ENCODE data around the gene NKX6-2.
"Not testable (repeated sequence)": the region's sequence is repeated elsewhere in the genome, so short reads cannot be mapped to it uniquely, and the experiment has no call there.

Gene NKX6-2

DNA sequence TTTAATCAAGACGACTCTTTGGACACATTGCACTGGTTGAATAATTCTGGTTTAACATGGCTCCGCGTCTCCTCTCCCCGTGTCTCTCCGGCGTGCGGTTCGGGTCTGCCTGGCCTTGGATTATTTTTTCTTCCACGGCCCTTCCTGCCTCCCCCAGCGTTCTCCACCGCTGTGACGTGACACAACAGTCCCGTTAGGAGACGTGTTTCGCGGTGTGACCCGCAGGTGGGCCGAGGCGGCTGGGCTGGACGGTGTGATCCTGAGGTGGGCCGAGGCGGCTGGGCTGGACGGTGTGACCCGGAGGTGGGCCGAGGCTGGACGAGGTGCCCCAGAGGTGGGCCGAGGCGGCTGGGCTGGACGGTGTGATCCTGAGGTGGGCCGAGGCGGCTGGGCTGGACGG is 12.0 kb upstream of the NKX6-2 start:
- not testable (repeated sequence) for DNase-seq (ENCODE audit: low spot score)

DNA sequence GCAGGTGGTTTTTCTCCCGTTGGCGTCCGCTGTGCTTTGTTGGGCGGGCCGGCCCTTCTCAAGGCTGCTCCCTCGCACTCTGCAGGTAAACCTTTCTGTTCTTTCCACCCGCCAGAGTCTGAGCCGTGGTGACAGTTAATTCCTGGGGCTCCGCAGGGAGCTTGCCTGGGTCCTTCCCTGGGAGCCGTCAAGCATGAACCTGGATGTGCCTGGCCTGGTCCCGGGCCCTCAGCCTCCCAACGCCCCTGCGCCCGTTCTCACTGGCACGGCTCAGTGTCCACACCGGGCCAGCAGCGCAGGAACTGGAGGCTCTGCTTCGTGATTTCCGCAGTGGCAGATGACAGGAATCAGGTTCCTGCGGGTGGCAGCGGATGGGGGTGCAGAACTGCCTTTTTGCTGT is 10.9 kb upstream of the NKX6-2 start:
- DNase-seq (ENCODE audit: low spot score) = no peak

DNA sequence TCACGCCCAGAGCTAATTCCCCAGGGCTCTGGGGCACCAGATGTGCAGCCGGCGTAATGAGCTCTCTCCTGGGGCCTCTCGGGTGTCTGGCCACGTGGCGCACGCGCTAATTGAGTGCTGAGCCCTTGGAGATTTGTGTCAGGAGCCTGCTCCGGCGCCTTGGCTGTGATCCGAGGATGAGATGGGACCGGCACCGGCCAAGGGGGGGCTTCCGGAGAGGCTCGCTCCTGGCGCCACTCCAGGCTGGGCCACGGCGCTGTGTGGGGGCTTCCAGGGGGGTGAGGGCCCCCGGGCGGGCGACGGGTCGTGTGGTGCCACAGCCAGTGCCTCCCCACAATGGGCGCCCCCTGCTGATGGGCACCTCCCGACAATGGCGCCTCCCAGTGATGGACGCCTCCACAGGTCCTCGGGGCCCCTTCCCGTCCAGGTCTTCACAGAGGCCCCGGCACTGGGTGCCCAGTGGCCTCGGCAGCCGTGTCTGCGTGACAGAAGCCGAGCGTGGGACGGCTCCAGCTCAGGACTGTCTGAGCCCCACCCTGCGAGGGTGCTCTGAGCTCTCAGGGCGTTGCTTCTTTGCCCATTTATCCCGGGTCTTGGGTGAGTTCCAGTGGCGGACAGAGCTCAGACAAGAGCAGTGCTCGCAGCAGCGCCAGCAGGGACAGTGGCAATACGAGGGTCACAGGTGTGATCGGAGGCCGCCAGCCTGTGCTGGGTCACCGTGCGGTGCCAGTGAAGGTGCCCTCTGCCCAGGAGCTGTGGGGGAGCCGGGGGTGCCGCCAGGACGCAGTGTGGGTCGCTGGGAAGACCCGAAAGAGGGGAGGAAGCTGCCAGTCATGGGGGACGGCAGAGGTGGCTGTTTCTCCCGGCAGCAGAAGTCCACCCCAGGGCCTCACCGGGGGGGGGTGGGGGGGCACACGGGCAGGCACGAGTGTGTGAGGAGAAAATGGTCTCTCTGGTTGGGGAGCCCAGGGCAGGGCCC is 8.2 kb upstream of the NKX6-2 start:
- DNase-seq (ENCODE audit: low spot score) = no peak

DNA sequence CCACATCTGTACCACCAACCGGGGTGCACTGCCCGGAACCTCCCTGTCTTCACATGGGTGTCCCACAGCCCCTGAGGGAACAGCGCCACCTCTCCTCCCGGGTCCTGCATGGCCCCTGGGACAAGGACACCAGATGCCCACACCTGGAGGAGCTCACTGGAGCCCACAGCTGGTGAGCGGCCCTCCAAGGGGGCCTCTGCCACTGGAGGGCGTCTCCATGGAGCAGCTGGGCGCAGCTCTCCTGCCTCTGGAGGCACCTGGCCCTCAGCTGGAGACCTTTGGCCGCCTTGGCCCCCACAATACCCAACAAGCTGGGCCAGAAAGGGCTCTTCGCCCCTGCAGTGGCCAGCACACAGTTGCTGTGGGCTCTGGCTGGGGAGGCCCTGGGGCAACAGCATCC is 7.3 kb upstream of the NKX6-2 start:
- DNase-seq (ENCODE audit: low spot score) = no peak

DNA sequence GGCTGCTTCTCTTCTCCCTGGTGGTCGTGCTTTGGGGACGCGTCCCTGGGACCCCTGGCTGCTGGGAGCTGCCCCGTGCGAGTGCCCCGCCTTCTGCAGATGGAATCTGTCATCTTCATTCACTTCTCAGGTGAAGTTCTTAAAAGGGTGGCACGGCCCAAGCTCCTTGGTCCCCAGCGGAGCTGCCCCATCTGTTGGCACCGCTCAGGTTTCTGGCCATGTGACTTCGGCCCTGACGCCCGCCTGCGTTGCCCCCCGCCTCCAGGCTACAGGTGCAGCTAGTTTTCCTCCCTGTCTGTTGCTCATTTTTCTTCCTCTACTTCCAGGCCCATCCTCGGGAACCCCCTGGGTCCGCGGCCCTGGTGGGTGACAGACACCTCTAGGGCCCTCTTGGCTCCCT is 6.8 kb upstream of the NKX6-2 start:
- no peak for DNase-seq (ENCODE audit: low spot score)

DNA sequence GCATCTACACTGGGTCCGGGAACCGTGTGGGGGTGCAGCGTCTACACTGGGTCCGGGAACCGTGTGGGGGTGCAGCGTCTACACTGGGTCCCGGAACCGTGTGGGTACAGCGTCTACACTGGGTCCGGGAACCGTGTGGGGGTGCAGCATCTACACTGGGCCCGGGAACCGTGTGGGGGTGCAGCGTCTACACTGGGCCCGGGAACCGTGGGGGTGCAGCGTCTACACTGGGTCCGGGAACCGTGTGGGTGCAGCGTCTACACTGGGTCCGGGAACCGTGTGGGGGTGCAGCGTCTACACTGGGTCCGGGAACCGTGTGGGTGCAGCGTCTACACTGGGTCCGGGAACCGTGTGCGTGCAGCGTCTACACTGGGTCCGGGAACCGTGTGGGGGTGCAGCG is 6.2 kb upstream of the NKX6-2 start:
- DNase-seq (ENCODE audit: low spot score) = not testable (repeated sequence)

DNA sequence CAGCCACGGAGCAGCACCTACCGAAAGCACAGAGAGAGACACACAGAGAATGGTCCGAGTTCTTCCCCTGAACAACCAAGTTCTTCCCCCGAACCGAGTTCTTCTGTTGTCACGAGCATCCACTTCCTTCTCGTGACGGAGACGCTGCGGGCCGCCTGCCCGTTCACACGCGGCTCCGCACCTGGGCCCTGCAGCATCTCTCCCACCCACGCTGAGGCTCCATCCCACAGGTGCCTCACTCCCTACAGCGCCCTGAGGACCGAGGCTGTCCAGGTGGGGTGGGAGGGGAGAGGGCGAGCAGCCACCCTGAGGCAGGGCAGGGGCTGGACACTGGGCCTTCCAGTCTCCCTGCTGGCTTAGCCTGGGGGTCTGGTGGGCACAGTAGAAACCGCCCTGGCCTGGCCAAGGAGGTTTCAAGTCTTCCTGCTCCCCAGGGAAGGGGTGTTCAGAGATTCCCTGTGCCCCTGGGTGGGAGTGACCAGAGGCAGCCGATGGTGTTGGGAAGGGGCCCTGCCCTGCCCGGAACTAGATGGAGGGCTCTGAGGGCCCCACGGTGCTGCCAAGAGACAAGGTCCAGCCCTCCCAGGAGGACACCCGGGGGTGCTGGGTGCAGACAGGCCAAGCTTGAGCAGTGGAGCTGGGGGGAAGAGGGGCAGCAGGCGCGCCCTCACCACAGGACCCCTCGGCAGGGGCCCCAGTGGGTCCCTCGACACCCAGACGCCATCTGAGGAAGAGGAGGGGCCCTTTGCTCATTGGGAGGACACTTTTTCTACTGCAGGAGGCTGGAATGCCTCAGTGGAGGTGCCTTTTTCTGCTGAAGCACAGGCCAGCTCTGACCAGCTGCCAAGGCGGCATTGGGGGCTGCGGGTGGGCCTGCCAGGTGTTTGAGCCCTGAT is 5.2 kb upstream of the NKX6-2 start:
- DNase-seq (ENCODE audit: low spot score) = no peak

DNA sequence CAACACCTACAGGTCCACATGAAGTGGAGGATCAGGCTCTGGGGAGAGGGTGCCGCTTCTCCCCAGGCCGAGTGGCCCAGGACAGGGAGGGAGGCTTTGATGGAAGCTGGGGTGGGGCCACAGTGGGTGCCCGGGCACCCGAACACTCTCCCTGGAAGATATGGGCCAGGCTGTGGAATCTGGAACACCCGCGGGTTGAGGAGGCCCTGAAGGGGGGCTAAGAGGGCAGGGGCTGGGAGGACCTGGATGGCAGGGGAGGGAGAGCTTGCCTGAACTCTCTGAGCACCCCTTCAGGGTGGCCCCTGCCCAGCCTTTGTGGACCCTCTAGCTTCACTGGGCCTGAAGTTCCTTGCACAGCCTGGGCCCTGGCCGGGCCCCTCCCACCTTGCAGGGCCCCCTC is 4.5 kb upstream of the NKX6-2 start:
- no peak for DNase-seq (ENCODE audit: low spot score)

DNA sequence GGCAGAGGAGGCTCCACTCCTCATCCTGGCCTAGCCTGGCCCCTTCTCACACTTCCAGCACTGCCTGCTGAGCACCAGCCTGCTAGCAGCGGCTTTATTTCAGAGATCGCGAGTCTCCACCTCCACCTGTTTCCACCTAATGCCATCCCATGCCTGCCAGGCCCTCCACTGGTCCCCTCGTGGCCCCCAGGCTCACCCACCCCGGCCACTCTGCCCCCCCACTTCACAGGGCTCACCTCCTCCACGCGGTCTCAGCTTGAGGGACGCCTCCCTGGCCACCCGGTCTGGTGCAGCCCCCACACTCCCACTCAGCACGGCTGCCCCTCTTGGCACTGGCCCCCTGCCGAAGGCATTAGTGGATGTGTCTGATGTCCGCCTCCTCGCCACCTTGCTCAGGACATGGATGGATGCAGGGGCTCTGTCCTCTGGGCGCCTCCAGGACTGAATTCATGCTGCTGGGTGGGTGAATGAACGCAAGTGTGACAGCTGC is 3.8 kb upstream of the NKX6-2 start:
- no peak for DNase-seq (ENCODE audit: low spot score)

DNA sequence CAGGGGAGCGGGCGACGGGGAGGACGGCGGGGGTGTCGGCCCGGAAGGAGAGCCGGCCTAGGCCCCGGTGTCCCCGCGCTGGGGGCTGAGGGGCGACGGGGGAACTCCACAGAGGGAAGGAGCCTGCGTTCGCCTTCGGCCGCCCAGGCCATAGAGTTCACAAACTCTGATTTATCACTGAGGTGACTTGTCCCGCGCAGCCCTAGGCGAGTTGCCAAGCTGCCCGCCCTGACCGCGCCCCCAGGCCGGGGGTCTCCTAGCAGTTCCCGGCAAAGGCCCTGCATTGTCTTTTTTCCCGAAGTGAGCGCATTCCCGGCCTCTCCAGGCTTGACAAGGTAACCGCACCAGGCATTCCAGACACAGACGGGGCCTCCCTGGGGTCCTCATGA is 2.9 kb upstream of the NKX6-2 start:
- no peak for DNase-seq (ENCODE audit: low spot score)

DNA sequence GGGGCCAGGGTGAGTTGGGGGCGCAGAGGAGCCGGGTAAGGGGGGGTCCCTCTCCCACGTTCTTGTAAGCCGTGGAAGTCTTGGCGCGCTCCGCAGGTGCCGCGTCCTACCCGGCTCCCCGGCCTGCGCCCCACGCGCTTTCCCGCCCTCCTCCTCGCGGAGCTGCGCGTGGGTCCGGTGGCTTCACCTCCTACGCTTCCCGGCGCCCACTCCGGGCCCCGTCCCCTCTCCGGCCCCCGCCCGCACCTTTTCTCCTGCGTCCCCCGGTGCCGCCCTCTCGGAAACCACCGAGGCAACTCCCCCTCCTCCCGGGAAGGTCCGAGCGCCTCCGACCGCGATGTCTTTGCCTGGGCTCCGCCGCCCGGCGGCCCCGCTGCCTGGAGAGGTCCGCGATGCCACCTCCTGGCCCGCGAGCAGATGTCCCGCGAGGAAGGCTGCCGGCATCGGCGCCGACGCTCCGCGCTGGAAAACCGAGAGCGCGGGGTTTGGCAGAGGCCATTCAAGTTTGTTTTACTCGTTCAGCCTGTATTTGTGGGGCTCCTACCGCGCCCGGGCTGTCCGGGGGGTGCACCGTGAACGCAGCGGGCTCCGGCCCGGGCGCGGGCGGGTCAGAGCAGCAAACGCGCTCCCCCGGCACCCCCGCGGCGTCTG is 2.4 kb upstream of the NKX6-2 start:
- peak; percentile 52 for DNase-seq (ENCODE audit: low spot score)

DNA sequence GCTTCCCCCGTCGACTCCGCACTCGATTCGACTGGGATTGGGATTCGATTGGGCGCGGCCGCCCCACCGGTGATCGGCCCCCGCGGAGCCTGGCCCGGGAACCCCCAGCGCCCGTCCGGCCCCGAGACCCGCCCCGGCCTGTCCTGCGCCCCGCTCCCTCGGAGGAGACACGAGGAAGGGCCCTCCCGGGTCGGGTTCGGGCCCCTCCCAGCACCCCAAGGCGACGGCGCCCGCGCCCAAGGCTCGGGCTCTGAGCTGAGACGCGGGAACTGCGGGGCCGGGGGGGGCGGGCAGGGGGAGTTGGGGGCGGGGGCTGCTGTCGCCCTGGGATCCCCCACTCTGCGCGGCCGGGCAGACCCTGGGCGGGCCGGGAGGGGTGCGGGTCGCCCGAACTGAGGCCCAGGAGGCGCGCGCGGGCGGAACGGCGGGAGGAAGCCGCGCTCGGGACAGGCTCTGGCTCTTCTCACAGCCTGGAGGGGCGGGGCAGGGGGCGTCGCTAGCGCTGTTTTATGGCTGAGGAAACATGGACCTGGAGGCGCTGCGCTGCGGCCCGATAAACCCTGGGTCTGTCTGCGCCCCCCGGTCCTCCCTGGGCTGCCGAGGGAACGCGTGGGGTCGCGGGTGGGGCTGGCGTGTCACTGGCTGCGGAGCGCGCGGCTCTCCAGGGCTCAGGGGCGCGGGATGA is 1.7 kb upstream of the NKX6-2 start:
- no peak for DNase-seq (ENCODE audit: low spot score)

DNA sequence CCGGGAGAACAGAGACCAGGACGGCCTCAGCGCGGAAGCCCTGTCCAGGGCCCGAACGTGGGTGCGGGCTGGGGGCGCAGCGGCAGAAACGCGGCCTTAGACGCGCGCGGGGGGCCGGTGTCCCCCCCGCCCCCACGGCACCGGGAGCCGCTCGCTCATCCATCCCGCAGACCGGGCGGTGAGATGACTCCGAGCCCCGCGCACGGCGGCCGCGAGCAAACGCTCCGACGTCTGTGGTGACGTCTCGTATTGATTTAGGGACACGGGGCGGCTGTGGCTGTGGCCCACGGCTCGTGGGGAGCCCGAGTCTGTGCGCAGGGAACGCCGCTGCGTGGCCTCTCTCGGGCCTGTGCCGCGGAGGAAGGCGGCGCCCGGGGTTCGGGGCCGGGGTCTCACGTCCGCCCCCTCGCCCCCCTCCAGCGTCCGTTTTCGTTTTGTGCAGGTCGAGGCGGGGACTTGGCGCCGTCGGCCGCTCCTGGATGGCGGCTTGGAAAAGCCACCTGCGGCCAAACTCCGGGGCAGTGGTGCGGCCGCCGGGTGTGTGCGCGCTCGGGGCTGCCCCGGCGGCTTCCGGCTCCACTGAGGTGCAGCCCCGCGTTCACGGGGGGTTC is 1.0 kb upstream of the NKX6-2 start:
- no peak for DNase-seq (ENCODE audit: low spot score)

DNA sequence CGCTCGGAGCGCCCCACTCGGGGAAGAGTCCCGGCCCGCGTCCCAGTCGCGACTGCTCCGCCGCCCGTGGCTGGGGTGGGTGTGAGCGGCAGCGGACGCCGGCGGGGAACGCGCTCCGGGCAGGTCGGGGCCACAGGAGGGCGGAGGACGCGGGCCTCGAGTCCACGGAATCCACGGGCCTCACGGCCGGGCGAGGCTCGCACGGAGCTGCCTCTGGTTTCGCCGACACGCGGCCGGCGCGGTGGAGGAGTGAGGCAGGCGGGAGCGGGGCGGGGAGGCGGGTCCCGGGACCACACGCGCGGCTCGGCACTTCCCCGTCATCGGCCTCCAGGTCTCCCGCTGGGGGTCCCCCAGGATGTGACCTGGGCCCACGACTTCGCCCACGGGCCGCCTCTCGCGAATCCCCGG is 533 bp upstream of the NKX6-2 start:
- no peak for DNase-seq (ENCODE audit: low spot score)

DNA sequence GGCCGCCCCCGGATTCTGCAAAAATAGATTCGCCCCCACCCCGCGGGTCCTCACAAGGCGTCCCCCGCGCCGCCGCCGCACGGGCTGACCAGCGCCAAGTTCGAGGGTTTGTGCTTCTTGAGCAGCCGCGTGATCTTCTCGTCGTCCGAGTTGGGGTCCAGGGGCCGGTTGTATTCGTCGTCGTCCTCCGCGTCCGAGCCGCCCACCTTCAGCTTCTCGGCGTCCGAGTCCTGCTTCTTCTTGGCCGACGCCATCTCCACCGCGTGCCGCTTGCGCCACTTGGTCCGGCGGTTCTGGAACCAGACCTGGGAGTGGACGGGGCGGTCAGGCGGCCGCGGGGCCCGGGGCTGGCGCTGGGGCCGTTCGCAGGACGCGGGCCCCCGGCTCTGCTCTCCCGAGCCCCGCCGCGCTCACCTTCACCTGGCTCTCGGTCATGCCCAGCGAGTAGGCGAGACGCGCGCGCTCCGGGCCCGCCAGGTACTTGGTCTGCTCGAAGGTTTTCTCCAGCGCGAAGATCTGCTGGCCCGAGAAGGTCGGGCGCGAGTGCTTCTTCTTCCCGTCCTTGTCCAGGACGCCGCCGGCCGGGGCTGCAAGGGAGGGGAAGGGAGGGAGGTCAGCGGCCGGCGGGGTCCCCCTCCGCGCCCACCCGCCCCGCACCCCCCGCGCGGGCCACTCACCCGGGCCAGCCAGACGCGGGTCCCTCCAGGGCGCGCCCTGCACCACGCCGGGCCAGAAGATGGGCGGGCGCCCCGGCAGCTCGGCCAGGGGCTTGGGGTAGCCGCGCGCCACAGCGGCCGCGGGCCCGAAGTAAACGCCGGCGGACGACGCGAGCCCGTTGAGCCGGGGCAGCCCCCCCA is 853 bp downstream of the NKX6-2 start:
- no peak for DNase-seq (ENCODE audit: low spot score)

DNA sequence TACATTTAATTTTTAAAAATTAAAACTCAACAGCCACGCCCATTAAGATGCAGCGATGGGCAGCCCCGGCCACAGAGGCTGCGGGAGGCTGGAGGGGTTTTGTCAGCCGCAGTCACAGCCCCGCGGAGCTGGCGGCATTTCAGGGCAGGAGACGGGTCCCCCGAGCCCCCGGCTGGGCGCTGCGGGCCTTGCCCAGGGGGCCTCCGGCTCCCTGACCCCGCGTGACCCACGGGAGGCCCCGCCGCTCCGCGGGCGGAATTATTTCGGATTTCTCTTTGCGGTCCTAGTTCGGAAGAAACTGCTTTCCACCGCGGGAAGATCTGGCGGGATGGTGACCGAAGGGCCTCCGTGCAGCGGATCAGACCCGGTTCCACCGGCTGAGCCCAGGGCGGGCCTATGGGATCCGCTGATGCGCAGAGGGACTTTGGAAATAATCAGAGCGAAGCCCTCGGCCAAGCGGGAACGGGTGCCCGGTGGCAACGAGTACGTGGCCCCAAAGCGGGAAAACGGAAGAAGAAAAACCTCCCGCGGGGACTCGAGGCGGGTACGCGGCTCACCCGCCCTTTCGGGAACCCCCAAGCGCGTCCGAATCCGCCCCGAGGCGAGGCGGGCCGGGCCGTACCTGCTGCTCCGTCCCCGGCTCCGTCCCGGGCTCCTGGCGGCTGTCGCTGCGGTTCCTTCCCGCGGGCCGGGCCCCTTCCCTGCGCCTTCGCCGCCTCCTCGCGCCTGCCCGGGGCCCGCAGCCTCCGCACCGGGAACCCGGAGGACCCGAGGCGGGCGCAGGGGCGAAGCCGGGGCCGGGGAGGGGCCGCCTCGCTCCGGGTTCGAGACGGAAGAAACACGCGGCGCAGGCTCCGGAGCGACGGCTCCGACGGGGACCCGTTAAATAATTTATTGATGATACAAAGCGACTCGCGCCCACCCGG is 1.7 kb downstream of the NKX6-2 start:
- DNase-seq (ENCODE audit: low spot score) = no peak

DNA sequence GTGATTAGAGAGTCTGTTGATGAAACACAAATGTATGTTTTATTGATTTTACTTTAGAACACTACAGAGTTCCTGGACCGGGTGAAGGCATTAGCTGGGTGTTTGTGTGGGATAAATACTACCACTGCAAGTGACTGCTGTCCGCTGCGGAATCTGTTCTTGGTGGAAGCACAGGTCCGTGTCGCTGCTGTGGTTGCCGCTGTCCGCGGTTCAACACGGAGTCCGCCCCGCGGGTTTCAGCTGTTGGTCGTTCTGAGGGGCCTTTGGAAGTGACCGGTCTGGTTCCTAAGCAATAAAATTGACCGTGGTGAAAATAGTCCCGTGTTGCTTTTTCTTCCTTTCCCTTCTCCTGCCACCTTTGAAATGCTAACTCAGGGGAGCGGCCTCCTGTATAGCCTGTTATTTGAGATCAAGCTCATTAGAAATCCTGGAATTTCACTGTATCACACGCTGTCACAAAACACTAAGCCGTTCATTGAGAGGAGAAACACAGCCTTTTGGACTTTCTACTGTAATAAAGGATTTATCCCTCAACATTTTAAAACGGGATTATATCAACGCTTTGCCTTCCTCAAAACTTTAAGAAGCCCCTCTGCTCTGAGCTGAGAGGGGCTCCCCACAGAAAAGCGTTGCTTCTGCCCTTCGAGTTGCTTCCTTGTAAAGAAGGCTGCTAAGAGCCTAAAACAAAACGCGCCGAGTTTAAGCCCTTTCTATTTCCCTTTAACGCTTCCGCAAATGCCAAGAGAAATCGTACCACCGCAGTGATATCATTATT is 2.6 kb downstream of the NKX6-2 start:
- DNase-seq (ENCODE audit: low spot score) = no peak

DNA sequence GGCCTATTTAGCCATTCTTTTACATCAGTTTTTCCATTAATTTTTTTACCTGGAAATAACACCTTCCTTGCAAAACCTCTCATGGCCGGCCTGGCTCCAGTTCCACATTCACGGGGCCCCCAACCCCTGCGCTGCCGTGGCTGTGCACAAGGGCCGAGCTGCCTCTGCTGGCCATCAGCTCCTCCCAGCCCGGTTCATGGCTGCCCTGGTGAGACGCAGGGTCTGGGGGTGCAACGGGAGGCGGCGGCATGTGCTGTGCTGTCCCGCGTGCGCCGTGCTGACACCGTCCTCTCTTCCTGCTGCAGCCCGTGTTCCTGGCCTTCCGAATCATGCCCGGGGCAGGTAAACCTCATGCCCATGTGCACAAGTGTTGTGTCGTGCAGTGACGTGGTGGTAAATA is 4.4 kb downstream of the NKX6-2 start:
- DNase-seq (ENCODE audit: low spot score) = no peak
